Suppressor macrophage treated with lipopolysaccharide for 1 hour (primary cell): ENCODE data around the gene SPIN2A.
"Not testable (repeated sequence)": the region's sequence is repeated elsewhere in the genome, so short reads cannot be mapped to it uniquely, and the experiment has no call there.

Experiments
- DNase-seq, 3 donors: peaks; one replicate each; pipeline ENCODE4 v3.0.0-alpha.2; 2020 to 2022

SPIN2A gene

GRCh38 chrX:57137073-57137472, at the start of gene SPIN2A:
Gene SPIN2A, minus strand, starts transcription at chrX:57137397. Its CDS starts 800 bp downstream, at chrX:57136597.
- not testable (repeated sequence) for DNase-seq

- DNase-seq, result no peak
These were observed 41.4 kb upstream of the SPIN2A start for GRCh38 chrX:57178605-57179004.

- DNase-seq, result no peak
These were observed 39.9 kb upstream of the SPIN2A start for GRCh38 chrX:57177070-57177469.

GRCh38 chrX:57172544-57172943, 35.3 kb upstream of the SPIN2A start:
- no peak for DNase-seq

- DNase-seq, result no peak
These were observed 19.3 kb upstream of the SPIN2A start for GRCh38 chrX:57156397-57157049.

GRCh38 chrX:57155171-57155570, 18.0 kb upstream of the SPIN2A start:
- no peak for DNase-seq

- not testable (repeated sequence) for DNase-seq
These were observed 15.0 kb upstream of the SPIN2A start for GRCh38 chrX:57152222-57152621.

GRCh38 chrX:57138674-57139073, 1.5 kb upstream of the SPIN2A start:
- DNase-seq, result no peak

- DNase-seq, result no peak
These were observed 304 bp upstream of the SPIN2A start for GRCh38 chrX:57137501-57137900.

- DNase-seq, result not testable (repeated sequence)
These were observed 608 bp downstream of the SPIN2A start for GRCh38 chrX:57136589-57136988.

- no peak for DNase-seq
These were observed 1.9 kb downstream of the SPIN2A start for GRCh38 chrX:57135287-57135686.

- DNase-seq, result no peak
These were observed 2.5 kb downstream of the SPIN2A start for GRCh38 chrX:57134702-57135101.

- no peak for DNase-seq
These were observed 3.5 kb downstream of the SPIN2A start for GRCh38 chrX:57133706-57134105.

- not testable (repeated sequence) for DNase-seq
These were observed 3.9 kb downstream of the SPIN2A start for GRCh38 chrX:57133284-57133683.

GRCh38 chrX:57132046-57132445, 5.2 kb downstream of the SPIN2A start:
- no peak for DNase-seq

- peak in 1 of 3 donors; percentile 7 for DNase-seq
These were observed 15.4 kb downstream of the SPIN2A start for GRCh38 chrX:57121816-57122215.

GRCh38 chrX:57121162-57121755, 15.9 kb downstream of the SPIN2A start, which contains the start of gene SPIN2B:
Gene SPIN2B, minus strand, starts transcription at chrX:57121548.
- peak; percentile 78 to 84 (median 79) for DNase-seq

- not testable (repeated sequence) for DNase-seq
These were observed 16.5 kb downstream of the SPIN2A start for GRCh38 chrX:57120619-57121161.

GRCh38 chrX:57119416-57119815, 17.8 kb downstream of the SPIN2A start:
- DNase-seq, result no peak

- not testable (repeated sequence) for DNase-seq
These were observed 19.6 kb downstream of the SPIN2A start for GRCh38 chrX:57117566-57117965.

GRCh38 chrX:57104921-57105398, 32.2 kb downstream of the SPIN2A start:
- no peak for DNase-seq

- DNase-seq, result no peak
These were observed 32.8 kb downstream of the SPIN2A start for GRCh38 chrX:57104406-57104805.

- no peak for DNase-seq
These were observed 33.7 kb downstream of the SPIN2A start for GRCh38 chrX:57103489-57103888.

GRCh38 chrX:57102918-57103317, 34.3 kb downstream of the SPIN2A start:
- DNase-seq, result not testable (repeated sequence)
